Endothelial cell of umbilical vein (primary cell): ENCODE results near the gene TARBP1. TPM values are rescaled to one million over a fixed set of nuclear protein-coding genes. Genes with fewer than 3 reads are reported as not detected.

Experiments used
- BruUV-seq: library from RNA; stranded (reverse); fragments of 400-500 nt; replicated peaks from 2 replicates; lab custom pipeline; 2021; lab: Mats Ljungman, UMichigan
- CTCF ChIA-PET: fragments of 300-600, 350-600 bp; sonication (Branson Sonifier 250); formaldehyde crosslinking; loops from one replicate; lab custom pipeline; 2021; ENCODE audit warnings: antibody characterized with exemption, inconsistent platforms; lab: Charles Lee
- POLR2A ChIA-PET: fragments of 300-600, 350-600 bp; sonication (Branson Sonifier 250); formaldehyde crosslinking; loops from one replicate; lab custom pipeline; 2021; ENCODE audit warnings: antibody characterized with exemption, inconsistent platforms; lab: Charles Lee
- DNase-seq: peaks from one replicate; pipeline ENCODE4 v3.0.0-alpha.2; 2011; ENCODE audit warnings: low read depth, low spot score
- FAIRE-seq: peaks from 2 replicates; lab custom pipeline; 2011; peaks lifted over from hg19 to GRCh38; lab: Jason Lieb, UNC
- H2AFZ ChIP-seq: 2 replicates; pipeline ENCODE4 v1.6.0; 2012; ENCODE audit warnings: low read depth, low read length, control low read depth, inconsistent platforms
- H3K27ac ChIP-seq: 2 replicates; pipeline ENCODE4 v1.5.1; 2011; ENCODE audit warnings: low read depth, mild to moderate bottlenecking, control low read depth, low read length, moderate library complexity; ENCODE audit not compliant: insufficient read depth
- H3K27me3 ChIP-seq, 2 experiments: 2 replicates each; pipeline versions ENCODE4 v1.6.0 to v1.6.1; 2011; ENCODE audit warnings: low read length in 2 of 2, mixed read lengths in 1 of 2; ENCODE audit not compliant: control insufficient read depth in 2 of 2, insufficient read depth in 2 of 2
- H3K36me3 ChIP-seq, 2 experiments: 2 replicates in 1 of 2; 3 replicates in 1 of 2; pipeline ENCODE4 v1.5.1; 2011; ENCODE audit warnings: low read length in 2 of 2, mild to moderate bottlenecking in 1 of 2, moderate library complexity in 1 of 2; ENCODE audit not compliant: control insufficient read depth in 2 of 2, insufficient read depth in 2 of 2; ENCODE audit errors: extremely low read depth in 1 of 2
- H3K4me1 ChIP-seq: 3 replicates; pipeline ENCODE4 v1.5.1; 2011; ENCODE audit warnings: mild to moderate bottlenecking, low read length; ENCODE audit not compliant: control insufficient read depth, insufficient read depth; ENCODE audit errors: extremely low read depth
- H3K4me2 ChIP-seq: 2 replicates; pipeline ENCODE4 v1.6.1; 2011; ENCODE audit warnings: low read length, control low read depth, mixed read lengths; ENCODE audit not compliant: insufficient read depth
- H3K4me3 ChIP-seq, 3 experiments: fragments of 200-600 bp in 1 of 3; sonication (generic), shearing (Covaris generic) in 1 of 3; replicated peaks in 1 of 3; 2 replicates each; pipeline ENCODE4 v1.5.1; 2011 to 2016; ENCODE audit warnings: control low read depth in 3 of 3, low read length in 3 of 3, mild to moderate bottlenecking in 2 of 3, inconsistent platforms in 1 of 3, low read depth in 1 of 3, moderate library complexity in 1 of 3; ENCODE audit not compliant: insufficient read depth in 1 of 3
- H3K79me2 ChIP-seq: 2 replicates; pipeline ENCODE4 v1.6.0; 2012; ENCODE audit warnings: low read length, inconsistent platforms; ENCODE audit not compliant: control insufficient read depth, insufficient read depth
- H3K9ac ChIP-seq: replicated peaks from 2 replicates; pipeline ENCODE3; 2011; ENCODE audit warnings: low read length, control low read depth; ENCODE audit not compliant: insufficient read depth; ENCODE audit errors: extremely low read depth
- H3K9me1 ChIP-seq: replicated peaks from 3 replicates; pipeline ENCODE4 v1.6.0; 2011; ENCODE audit warnings: mild to moderate bottlenecking, low read length; ENCODE audit not compliant: control insufficient read depth, insufficient read depth; ENCODE audit errors: extremely low read depth
- H3K9me3 ChIP-seq: replicated peaks from 2 replicates; pipeline ENCODE4 v1.5.1; 2012; ENCODE audit warnings: low read length, inconsistent platforms; ENCODE audit not compliant: control insufficient read depth, insufficient read depth
- H4K20me1 ChIP-seq: replicated peaks from 2 replicates; pipeline ENCODE3; 2011; ENCODE audit warnings: mild to moderate bottlenecking, low read length; ENCODE audit not compliant: control insufficient read depth, insufficient read depth; ENCODE audit errors: extremely low read depth
- CTCF ChIP-seq, 2 donors: IDR thresholded peaks; 1 replicate in 1 of 2; 2 replicates in 1 of 2; pipeline ENCODE4 v1.5.1; 2011; ENCODE audit warnings: low read length in 2 of 2, mild to moderate bottlenecking in 2 of 2, moderate library complexity in 2 of 2, control low read depth in 1 of 2, inconsistent platforms in 1 of 2, low read depth in 1 of 2; ENCODE audit not compliant: insufficient read depth in 1 of 2; ENCODE audit errors: extremely low read depth in 1 of 2
- EZH2 ChIP-seq: IDR thresholded peaks from 2 replicates; pipeline ENCODE4 v1.6.1; 2012; ENCODE audit warnings: borderline replicate concordance, low read depth, mild to moderate bottlenecking, moderate library complexity, low read length, inconsistent platforms; ENCODE audit not compliant: severe bottlenecking
- FOS ChIP-seq: IDR thresholded peaks from 2 replicates; pipeline ENCODE4 v1.6.1; 2011; ENCODE audit warnings: mild to moderate bottlenecking, low read length, moderate library complexity, borderline replicate concordance; ENCODE audit not compliant: insufficient read depth
- GATA2 ChIP-seq: IDR thresholded peaks from 2 replicates; pipeline ENCODE4 v1.7.0; 2011; ENCODE audit warnings: low read depth, mild to moderate bottlenecking, moderate library complexity, mixed read lengths, low read length; ENCODE audit not compliant: insufficient read length, insufficient read depth
- JUN ChIP-seq: IDR thresholded peaks from 2 replicates; pipeline ENCODE4 v1.6.1; 2011; ENCODE audit warnings: borderline replicate concordance, low read depth; ENCODE audit not compliant: insufficient read length, insufficient read depth
- MAX ChIP-seq: IDR thresholded peaks from 2 replicates; pipeline ENCODE4 v1.6.1; 2011; ENCODE audit not compliant: insufficient read depth, insufficient read length
- MYC ChIP-seq: IDR thresholded peaks from one replicate; pipeline ENCODE4 v1.6.1; 2011; ENCODE audit warnings: mild to moderate bottlenecking, low read depth, low read length
- POLR2A ChIP-seq: IDR thresholded peaks from 2 replicates; pipeline ENCODE4 v1.6.1; 2012; ENCODE audit warnings: low read depth, mild to moderate bottlenecking, control low read depth, low read length
- POLR2AphosphoS5 ChIP-seq: IDR thresholded peaks from 2 replicates; pipeline ENCODE4 v1.6.1; 2012; ENCODE audit warnings: low read depth, mild to moderate bottlenecking, control low read depth, low read length, moderate library complexity; ENCODE audit not compliant: insufficient read depth
- dilution Hi-C: fragments of 300-500 bp; cut with MboI; formaldehyde crosslinking; loops from one replicate; pipeline ENCODE4 v1.15.0; 2019; ENCODE audit warnings: low sequenced_read_pairs; ENCODE audit not compliant: extremely low pct_ligation_motif_present
- intact Hi-C: fragments of 100-400 bp; cut with micrococcal nuclease; formaldehyde crosslinking; loops from one replicate; pipeline ENCODE4 v1.10.0; 2022
- polyA plus RNA-seq, 4 experiments: library from polyadenylated mRNA; depleted of rRNA in 3 of 4; stranded (reverse) in 3 of 4; unstranded in 1 of 4; fragments of >200 nt; gene quantifications; 2 replicates each; pipeline versions ENCODE4 v1.2.1 to v1.2.3, GENCODE V29; 2011 to 2012; ENCODE audit warnings: missing spikeins in 1 of 4
- total RNA-seq: library from RNA; stranded (reverse); gene quantifications from 2 replicates; pipeline ENCODE4 v1.2.3, GENCODE V29; 2021

TARBP1 gene
- total and polyA plus RNA-seq, 2 donors (not counting 3 experiments of a cell fraction or from before 2014, with no cell fraction given) = 17.3 to 23.4 TPM

GRCh38 chr1:234429434-234429806 is 49.6 kb downstream of the TARBP1 start:
- Histone ChIP-seq H3K36me3 (no peaks in the 10 kb centered on the region), H4K20me1 (no peaks in the 10 kb centered on the region), H3K4me2 (no peak overlapping the region), H3K27me3 (no peaks in the 10 kb centered on the region), H2AFZ (no peak overlapping the region), H3K79me2 (no peaks in the 10 kb centered on the region), H3K4me1 (peaks cover 19% of the 10 kb centered on the region), H3K9me3 (no peaks in the 10 kb centered on the region), H3K9me1 (no peaks in the 10 kb centered on the region), H3K9ac (no peak overlapping the region), H3K27ac (no peak overlapping the region), H3K4me3 (no peak overlapping the region)
- FAIRE-seq (no peak), DNase-seq (no peak)
- CTCF ChIA-PET = interaction anchor here (1.7 kb wide), 1 partner anchor 10 kb away, joined by 7 read pairs; no protein-coding TSS in a partner anchor
- no TSS peak for BruUV-seq
- TF ChIP-seq MYC = no peak
- TF ChIP-seq FOS = no peak
- TF ChIP-seq POLR2AphosphoS5 = no peak
- TF ChIP-seq EZH2 = no peak
- no peak for TF ChIP-seq MAX
- TF ChIP-seq JUN = no peak
- no peak for TF ChIP-seq CTCF (IDR thresholded peaks at IDR 0.05; ENCODE audit: extremely low read depth in 1 of 2, insufficient read depth in 1 of 2, low read depth in 1 of 2, low read length in 2 of 2)
- no peak for TF ChIP-seq GATA2
- TF ChIP-seq POLR2A = no peak
- POLR2A ChIA-PET = no interaction called here
- intact Hi-C loops (no loop called here), dilution Hi-C loops (no loop called here)
